Dedifferentiated amniotic fluid mesenchymal stem cell (primary cell): ENCODE data around the gene NR1D2.

Experiments
- DNase-seq: peaks from one replicate; pipeline ENCODE4 v3.0.0-alpha.2; 2016; ENCODE audit errors: extremely low spot score

The NR1D2 gene

DNA sequence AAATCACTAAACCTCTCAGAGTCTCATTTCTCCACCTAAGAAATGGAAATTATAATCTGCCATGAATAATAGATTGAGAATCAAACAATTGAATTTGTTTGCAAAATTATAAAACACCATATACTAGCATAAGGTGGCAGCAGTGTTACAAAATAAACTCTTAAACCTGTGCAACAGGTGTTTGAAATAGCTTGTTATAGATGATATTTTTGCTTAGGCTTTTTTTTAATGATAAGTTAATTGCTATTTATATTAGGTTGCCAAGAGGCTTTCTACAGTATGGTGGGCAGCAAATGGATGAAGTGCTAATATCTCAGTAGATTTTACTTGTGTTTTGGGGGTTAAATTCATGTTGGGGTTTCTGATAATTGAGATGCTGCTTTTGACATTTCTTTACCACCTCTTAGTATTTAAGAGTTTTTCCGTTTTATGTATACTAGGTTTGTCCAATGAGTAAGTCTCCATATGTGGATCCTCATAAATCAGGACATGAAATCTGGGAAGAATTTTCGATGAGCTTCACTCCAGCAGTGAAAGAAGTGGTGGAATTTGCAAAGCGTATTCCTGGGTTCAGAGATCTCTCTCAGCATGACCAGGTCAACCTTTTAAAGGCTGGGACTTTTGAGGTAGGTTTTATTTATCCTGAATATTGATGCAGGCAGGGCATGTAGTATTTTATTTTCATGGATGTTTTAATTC lies 19.6 kb downstream of the NR1D2 start:
- no peak for DNase-seq

DNA sequence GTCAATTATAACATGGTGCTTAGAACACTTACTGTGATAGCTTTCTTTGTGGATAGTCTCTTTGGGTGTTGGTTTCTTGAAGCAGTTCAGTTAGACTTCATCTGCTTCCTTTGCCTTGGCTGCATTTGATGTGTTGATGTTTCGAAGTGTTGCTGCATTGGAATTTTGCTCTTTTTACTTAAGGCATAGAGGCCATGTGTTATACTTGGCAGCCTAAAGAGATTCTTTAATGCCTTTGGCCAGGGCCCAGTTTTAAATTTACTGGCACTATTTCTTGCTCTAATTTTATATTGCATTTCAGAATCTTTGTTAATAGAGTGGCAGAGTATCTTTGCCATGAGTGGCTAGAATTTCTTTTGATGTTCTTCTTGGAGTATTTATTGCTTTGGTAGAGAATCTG lies 21.2 kb downstream of the NR1D2 start:
- peak; percentile 66 for DNase-seq

DNA sequence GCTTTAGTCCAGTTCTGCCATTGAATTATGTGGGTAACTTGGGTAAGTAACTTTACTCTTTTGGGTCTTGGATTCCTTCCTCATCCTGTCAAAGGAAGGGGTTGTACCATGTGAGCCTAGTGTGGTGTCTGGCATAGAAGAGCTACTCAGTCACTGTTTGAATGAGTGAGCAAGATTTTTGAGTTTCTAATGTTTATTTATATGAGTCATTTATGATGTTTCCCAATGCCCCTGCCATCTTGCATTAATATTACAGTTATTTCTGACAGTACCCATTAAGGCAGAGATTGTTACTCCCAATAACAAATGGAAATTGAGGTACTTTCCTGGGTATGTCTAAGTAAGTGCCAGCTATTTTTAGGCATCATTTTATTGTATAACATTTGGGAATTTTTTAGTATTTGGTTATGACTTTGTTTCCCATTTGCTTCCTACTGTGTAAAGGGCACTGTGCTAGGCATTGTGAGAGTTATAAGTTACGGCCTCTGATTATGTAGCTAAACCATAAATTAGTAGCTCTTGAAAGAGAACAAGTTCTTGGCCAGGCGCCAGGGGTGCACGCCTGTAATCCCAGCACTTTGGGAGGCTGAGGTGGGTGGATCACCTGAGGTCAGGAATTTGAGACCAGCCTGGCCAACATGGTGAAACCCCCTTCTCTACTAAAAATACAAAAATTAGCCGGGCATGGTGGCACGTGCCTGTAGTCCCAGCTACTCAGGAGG lies 23.5 kb downstream of the NR1D2 start:
- DNase-seq: peak; percentile 25

DNA sequence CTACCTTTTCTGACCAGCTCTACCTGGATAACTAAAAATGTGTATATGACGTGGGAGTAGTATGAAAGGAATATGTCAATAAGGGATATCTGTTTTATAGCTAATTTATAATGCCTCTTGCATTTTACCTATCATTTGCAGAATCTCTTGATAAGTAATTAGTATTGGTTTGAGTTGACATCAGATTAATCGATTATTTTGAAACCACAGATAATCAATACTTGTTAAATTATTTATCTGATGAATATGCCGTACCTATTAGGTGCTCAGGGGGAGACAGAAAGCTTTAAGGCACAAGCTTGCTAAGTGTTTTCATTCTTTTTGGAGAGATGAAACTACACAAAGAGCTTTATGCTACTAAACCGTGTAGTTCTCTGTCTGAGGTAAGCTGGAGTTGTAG lies 24.3 kb downstream of the NR1D2 start:
- DNase-seq: no peak

DNA sequence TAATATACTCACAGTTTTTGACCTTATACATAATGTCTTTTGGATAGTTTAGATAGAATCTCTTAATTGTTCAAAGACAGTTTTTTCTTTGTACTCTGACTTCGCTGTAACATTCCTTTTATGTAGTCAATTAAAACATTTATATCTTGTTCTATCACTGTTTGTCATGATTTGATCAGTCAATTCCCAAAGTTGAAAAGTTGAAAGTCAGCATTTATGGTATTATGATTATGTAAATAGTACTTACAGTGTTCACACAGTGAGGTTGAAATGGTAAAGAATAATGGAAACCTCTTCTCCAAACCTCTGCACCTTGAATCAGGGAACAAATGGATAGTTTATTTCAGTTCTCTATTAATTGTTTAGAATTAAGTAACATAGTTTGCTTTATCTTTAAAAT lies 26.6 kb downstream of the NR1D2 start:
- no peak for DNase-seq

DNA sequence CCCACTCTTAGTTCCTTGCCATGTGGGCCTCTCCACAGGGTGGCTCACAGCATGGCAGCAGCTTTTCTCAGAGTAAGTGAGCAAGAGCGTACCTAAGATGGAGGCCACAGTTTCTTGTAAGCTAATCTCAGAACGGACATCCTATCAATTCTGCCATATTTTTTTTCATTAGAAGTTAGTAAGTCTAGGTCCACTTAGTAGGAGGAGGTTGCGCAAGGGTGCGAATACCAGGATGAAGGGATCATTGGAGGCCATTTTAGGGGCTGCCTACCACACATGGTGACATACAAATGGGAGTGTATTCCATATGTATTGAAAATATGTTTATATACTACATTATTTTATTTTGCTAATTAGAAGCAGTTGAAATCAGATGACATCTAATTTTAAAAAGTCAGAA lies 31.5 kb downstream of the NR1D2 start:
- no peak for DNase-seq

DNA sequence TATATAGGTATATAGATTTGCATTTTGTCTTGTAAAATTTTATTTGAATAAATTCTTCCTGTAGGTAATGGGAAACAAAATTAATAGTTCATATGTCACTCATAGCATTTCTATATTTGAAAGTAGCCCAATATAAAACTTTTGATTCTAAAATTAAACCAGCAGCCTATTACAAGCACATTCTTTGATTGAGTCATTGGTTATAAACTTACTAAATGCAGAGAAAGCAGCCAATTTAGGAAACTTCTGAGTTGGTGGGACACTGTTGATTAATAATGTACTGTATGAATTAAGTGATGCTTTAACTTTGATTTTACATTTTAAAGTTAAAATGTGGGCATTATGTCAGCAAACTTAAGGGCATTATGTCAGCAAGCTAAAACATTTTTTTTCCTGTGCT lies 34.5 kb downstream of the NR1D2 start:
- DNase-seq: no peak

DNA sequence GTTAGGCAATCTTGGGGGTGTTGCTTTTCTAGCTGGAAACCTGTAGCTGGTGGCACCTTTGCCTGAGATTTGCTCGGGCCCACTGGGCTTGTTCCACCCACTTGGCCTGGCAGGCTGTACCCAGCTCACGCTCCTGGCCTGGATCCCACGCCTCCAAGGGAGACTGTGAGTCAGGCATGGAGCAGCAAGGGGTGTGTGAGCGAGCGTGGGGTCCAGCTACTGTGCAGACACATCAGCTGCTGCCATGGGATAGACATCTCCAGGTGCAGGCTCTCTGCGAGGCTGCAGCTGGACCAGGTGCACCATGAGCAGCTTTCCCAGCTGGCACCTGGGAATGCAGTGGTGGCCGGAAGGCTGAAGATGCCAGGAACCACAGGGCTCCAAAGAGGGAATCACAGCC lies 36.0 kb downstream of the NR1D2 start:
- DNase-seq: no peak

DNA sequence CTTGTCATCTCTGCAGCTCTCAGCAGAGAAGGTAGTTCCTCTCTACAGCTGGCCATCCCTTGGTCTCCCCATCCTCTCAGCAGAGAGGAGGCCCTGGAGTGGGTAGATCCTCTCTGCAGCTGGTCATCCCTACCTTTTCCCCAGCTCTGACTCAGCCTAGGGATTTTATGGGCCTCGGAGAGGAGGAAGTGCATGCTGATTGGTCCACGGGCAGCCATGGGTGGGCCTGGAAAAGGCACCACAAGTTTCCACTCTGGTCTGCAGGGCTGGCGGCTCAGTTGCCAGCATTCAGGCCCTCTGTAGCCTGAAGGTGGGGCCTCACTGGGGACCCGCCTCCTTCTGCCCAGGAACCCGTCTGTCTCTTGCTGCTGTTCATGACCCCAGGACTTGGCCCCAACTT lies 36.9 kb downstream of the NR1D2 start:
- no peak for DNase-seq

DNA sequence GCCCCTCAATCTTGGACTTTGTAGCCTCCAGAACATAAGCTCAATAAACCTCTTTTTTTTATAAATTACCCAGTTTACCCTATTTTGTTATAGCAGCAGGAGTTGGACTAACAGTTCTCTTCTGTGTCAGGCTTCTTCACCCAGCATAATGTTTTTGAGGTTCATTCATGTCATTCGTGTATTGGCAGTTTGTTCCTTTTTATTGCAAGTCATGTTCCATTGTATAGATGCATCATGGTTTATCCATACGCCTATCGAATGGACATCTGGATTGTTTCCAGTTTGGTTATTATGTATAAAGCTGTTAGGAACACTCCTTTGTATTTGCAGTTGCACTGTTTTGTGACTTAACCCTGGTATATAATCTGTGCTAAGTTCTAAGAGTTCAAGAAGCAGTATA lies 39.8 kb downstream of the NR1D2 start:
- DNase-seq: no peak

DNA sequence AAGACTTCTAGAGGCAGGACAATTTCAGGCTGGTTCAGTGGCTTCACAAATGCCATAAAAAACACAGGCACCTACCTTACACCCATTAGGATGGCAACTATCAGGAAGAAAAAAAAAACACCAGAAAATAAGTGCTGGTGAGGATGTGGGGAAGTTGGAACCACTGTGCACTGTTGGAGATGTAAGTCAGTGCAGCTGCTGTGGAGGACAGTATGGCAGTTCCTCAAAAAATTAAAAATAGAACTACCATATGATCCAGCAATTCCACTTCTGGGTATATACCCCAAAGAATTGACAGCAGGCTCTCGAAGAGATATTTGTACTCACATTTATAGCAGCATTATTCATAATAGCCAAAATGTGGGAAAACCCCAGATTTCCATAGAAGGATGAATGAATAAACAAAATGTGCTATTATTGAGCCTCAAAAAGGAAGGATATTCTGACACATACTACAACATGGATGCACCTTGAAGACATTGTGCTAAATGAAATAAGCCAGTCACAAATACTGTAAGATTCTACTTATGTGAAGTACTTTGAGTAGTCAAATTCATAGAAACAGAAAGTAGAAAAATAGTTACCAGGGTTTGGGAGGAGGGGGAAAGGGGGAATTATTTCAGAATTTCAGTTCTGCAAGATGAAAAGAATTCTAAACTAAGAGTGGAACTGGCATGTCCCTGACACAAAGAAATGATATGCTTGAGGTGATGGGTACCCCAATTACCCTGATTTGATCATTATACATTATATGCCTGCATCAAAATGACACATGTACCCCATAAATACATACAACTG lies 40.9 kb downstream of the NR1D2 start:
- no peak for DNase-seq

DNA sequence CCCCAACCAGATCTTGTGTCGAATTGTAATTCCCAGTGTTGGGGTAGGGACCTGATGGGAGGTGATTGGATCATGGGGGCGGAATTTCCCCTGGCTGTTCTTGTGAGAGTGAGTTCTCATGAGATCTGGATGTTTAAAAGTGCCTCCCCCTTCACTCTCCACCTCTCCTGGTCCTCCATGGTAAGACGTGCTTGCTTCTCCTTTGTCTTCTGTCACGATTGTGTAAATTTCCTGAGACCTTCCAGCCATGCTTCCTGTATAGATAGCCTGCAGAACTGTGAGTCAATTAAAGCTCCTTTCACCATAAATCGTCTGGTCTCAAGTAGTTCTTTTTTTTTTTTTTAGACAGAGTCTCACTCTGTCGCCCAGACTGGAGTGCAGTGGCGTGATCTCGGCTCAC lies 42.3 kb downstream of the NR1D2 start:
- DNase-seq: no peak

DNA sequence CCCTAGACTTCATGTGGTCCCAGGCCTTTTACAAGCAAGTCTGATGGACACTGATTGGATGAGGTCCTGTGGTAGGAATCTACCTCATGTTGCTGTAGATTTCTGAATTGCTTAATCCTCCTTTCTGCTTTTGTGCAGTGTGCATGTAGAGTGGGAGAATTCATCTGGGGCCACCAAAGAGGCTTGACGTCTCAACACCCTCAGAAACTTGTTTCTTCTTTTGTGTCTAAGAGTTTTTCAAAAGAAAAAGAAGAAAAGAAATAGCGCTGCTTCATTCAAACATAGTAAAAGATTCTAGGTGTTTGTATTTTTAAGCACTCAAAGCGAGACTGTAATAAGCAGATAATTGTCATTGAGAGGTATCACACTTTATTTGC lies 46.2 kb downstream of the NR1D2 start:
- DNase-seq: no peak

DNA sequence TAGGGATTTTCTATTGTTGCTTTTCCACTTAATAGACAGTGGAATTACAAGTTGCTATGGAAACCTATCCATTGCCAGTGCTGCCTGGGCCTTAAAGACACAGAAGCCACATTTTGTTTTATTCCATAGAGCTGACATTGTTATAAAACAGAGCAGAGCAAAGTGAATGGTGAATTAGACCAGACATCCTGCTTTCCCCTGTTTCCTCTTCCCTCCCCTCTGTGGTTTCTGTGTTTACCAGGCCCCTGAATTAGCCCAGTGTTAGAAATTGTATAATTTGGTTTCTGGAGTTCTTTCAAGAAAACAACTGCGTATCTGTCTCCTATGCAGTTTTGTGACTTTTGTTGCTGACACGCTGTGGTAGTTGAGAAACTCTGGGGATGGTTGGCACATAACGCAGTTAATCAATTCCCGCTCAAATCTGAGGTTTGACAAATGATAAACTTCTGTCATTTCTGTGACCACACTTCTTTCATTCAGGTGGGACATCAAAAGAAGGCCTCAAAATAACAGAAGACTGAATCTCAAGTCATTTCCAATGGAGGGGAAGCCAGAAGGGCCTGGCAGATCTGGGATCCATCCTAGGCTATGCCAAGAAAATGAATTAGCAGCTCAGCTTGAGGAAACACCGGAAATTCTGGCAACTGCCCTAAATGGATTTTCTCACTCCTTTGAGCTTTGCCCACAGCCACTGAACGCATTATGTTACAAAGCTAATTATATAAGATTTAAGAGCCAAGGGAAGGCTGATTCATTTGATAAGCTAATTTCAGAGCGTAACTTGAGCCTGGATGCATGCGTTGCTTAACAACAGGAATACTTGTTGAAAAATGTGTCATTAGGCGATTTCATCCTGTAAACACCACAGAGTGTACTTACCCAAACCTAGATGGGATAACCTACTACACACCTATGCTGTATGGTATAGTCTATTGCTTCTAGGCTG lies 46.9 kb downstream of the NR1D2 start:
- DNase-seq: no peak

DNA sequence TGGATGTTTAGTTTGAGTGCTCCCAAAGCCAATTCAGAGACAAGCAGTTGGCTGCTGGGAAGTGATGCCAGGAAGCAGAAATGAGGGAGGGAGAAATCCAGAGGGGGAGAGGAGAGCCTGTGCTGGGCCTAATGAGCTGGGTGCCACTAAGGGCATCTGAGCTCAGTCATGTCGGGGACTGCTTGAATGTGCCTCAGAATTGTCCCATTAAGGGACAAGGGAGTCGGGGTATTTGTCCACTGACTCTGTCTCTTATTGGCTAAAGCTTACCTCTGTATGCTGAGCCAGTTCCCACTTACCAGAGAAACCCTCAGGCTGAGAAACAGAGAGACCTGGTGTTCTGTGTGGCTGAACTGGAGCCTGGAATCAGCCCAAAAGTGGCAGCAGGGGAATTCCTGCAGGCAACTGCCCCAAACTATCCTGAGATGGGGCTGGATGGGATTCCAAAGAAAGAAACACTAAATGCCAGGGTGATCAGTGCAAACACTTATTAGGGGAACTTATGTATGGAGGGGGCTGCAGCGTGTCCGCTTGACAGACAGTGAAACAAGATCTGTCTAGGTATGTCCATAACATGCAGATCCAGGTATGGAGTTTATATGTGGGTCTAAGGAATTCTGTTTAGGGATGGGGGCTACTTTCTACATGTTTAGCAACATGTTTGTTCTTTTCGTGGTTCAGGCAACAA lies 48.6 kb downstream of the NR1D2 start:
- no peak for DNase-seq

DNA sequence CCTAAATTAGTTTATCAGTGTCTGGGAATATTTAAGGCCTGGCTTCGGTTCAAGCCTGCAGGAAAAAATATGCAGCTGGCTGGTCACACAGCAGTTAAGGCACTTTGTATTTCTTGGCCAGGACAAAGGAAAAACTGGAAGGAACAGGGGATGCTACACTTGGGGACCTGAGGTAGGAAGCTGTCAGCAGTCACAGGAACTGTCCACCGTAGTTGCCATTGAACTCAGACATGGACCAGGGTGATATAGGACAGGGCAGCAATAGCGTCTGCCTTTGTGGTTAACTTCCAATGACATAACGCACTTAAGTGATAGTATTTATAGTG lies 49.1 kb downstream of the NR1D2 start:
- no peak for DNase-seq

DNA sequence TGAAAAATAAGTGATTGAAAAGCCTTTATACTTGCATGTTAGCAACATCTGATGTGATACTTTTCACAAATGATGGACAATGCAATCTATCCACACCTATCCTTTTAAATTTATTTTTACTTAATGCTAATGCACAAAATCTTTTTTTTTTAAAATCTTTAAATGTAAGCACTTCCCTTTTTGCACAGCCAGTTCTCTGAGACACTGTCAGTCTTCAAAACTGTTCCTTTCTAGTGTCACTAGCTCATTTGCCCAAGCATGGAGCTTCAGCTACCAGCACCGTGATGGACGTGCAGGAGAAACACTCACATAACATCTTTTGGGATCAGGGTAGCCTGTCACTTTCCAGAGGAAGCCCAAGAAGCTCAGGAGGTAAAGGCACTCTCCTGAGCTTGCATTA lies 50.1 kb downstream of the NR1D2 start:
- DNase-seq: no peak

DNA sequence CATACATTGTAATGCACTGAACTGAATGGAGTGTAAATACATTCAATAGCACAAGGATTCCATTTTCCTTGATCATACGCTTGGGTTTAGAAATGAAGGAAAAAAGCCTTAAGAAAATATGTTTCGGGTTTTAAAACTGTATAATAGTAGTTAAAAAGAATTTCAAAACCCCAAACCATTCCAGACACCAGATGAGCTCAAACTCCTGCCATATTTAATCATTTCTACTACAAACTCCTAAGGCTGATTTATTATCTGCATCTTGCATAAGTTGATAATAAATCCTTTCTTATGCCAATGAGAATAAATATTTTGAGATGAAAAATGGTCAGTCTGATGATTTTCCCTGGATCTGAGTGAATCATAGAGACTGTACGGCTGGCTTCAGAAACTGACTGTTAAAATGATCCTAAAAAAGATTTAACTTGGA lies 51.0 kb downstream of the NR1D2 start:
- DNase-seq: no peak

DNA sequence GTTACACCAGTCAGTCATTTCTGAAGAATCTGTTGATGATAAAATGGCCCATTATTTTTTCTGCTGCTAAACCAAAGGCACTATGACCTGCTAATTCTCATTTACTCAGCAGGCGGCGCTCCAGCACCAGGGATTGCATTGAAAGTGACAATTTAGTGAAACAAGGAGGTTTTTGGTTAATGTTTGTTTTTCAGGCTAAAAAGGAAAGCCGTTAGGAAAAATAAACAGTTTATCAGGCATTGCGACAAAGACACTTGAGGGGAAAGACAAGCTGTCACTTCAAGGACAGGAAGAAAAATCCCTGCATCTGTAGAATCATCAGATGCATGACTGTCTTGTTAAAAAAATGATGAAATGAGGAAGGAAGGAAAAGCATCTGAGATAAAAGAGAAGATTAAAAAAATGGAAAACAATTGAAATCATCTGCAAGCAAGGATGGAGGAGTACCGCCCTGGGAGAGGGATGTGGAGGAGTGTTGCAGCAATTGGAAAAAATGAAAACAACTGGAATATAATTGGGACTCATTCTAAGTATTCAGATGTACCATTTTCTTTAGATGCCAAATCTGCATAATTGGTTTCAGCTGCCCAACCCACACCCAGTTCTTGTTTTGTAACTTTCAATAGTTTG lies 54.0 kb downstream of the NR1D2 start:
- peak; percentile 69 for DNase-seq

DNA sequence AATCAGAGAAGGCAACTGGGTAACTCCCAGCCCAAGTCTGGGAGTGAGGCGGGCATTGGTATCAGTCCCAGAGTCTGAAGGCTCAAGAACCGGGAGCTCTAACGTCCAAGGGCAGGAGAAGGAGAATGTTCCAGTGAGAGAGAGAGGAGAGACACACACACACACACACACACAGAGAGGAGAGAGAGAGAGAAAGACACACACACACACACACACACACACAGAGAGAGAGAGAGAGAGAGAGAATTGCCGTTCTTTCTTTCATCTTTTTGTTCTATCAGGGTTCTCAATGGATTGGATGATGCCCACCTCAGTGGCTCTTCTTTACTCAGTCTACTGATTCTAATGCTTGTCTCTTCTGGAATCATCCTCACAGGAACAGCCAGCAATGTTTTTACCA lies 57.0 kb downstream of the NR1D2 start:
- DNase-seq: no peak

DNA sequence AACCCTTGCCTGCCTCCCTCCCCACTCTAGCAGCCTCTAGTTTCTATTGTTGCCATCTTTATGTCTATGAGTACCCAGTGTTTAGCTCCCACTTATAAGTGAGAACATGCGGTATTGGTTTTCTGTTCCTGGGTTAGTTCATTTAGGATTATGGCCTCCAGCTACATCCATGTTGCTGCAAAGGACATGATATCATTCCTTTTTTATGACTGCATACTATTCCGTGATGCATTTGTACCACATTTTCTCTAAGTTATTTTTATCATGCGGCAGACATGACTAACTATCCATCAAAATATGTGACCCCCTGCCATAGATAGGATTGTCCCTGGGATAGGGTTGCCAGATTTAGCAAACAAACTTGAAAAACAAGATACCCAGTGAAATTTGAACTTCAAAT lies 58.4 kb downstream of the NR1D2 start:
- no peak for DNase-seq
